ENCODE data around the gene ENOSF1. TPM values are rescaled to one million over a fixed set of nuclear protein-coding genes. Genes with fewer than 3 reads are reported as not detected.
A peak's percentile ranks its signal among the peaks of the same experiment; 100 is the strongest.

ENOSF1 gene
- total RNA-seq, 1 experiment from 2014 or later = 44.6 TPM

DNA sequence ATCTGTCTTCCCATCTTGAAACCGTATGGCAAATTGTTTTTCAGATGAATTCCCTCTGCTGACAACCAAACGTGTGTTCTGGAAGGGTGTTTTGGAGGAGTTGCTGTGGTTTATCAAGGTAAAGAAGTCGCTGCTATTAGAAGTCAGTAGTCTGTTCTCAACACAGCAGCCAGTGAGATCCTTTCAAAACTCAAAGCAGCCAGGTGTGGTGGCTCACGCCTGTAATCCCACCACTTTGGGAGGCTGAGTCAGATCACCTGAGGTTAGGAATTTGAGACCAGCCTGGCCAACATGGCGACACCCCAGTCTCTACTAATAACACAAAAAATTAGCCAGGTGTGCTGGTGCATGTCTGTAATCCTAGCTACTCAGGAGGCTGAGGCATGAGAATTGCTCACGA is 52.8 kb downstream of the ENOSF1 start:
- CTCF ChIA-PET = interaction anchor here (0.6 to 3.4 kb wide), 2 partner anchors 32 to 35 kb away, joined by 3 to 30 read pairs; no protein-coding TSS in a partner anchor
- DNase-seq (ENCODE audit: low spot score) (no peak), ATAC-seq (no peak)
- Mint-ChIP-seq H3K36me3 (peaks cover 46% of the 10 kb centered on the region), H3K9me3 (peaks cover 9% of the 10 kb centered on the region), H3K4me1 (peaks cover 29% of the 10 kb centered on the region), H3K4me3 (peak overlapping the region; percentile 88), H3K27ac (no peak overlapping the region; the same call in 1 of the 2 replicates), H3K27me3 (ENCODE audit: low read depth) (no peaks in the 10 kb centered on the region)
- POLR2A ChIA-PET = no interaction called here
- TF ChIP-seq, protein P1, sequence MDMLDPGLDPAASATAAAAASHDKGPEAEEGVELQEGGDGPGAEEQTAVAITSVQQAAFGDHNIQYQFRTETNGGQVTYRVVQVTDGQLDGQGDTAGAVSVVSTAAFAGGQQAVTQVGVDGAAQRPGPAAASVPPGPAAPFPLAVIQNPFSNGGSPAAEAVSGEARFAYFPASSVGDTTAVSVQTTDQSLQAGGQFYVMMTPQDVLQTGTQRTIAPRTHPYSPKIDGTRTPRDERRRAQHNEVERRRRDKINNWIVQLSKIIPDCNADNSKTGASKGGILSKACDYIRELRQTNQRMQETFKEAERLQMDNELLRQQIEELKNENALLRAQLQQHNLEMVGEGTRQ (CRISPR knock-in tag; IDR thresholded peaks at IDR 0.05) = no peak
- TF ChIP-seq, protein P2, sequence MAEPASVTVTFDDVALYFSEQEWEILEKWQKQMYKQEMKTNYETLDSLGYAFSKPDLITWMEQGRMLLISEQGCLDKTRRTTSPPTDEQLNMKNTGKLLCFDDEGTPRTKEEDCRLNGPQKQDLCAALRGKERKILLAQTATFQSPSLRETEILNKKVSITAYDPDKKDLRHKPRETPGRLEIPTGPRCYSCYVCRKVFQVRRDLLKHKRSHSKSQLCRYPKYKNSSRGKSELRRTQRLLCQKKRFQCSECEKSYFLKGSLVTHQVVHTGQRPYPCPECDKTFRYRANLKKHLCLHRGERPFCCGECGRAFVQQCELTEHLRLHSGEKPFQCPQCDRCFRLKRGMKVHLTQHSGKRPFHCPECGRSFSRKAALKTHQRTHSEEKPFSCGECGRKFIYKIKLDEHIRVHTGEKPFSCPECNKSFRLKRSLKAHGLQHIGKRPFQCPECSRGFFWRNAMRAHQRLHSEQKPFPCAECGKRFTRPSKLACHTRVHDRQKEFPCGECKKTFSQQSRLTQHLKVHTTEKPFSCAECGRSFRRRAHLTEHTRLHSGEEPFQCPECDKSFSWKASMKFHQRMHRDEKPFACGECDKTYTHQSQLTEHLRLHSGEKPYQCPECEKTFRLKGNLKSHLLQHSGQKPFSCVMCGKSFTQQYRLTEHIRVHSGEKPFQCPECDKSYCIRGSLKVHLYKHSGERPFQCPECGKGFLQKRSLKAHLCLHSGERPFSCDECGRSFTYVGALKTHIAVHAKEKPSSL (CRISPR knock-in tag; conservative IDR thresholded peaks at IDR 0.05) = no peak
- TF ChIP-seq, protein P3, sequence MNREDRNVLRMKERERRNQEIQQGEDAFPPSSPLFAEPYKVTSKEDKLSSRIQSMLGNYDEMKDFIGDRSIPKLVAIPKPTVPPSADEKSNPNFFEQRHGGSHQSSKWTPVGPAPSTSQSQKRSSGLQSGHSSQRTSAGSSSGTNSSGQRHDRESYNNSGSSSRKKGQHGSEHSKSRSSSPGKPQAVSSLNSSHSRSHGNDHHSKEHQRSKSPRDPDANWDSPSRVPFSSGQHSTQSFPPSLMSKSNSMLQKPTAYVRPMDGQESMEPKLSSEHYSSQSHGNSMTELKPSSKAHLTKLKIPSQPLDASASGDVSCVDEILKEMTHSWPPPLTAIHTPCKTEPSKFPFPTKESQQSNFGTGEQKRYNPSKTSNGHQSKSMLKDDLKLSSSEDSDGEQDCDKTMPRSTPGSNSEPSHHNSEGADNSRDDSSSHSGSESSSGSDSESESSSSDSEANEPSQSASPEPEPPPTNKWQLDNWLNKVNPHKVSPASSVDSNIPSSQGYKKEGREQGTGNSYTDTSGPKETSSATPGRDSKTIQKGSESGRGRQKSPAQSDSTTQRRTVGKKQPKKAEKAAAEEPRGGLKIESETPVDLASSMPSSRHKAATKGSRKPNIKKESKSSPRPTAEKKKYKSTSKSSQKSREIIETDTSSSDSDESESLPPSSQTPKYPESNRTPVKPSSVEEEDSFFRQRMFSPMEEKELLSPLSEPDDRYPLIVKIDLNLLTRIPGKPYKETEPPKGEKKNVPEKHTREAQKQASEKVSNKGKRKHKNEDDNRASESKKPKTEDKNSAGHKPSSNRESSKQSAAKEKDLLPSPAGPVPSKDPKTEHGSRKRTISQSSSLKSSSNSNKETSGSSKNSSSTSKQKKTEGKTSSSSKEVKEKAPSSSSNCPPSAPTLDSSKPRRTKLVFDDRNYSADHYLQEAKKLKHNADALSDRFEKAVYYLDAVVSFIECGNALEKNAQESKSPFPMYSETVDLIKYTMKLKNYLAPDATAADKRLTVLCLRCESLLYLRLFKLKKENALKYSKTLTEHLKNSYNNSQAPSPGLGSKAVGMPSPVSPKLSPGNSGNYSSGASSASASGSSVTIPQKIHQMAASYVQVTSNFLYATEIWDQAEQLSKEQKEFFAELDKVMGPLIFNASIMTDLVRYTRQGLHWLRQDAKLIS (CRISPR knock-in tag; IDR thresholded peaks at IDR 0.05; ENCODE audit: borderline replicate concordance) = no peak
- TF ChIP-seq, protein P4, sequence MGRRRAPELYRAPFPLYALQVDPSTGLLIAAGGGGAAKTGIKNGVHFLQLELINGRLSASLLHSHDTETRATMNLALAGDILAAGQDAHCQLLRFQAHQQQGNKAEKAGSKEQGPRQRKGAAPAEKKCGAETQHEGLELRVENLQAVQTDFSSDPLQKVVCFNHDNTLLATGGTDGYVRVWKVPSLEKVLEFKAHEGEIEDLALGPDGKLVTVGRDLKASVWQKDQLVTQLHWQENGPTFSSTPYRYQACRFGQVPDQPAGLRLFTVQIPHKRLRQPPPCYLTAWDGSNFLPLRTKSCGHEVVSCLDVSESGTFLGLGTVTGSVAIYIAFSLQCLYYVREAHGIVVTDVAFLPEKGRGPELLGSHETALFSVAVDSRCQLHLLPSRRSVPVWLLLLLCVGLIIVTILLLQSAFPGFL (CRISPR knock-in tag; IDR thresholded peaks at IDR 0.05; ENCODE audit: borderline replicate concordance) = no peak
- TF ChIP-seq, protein P5, sequence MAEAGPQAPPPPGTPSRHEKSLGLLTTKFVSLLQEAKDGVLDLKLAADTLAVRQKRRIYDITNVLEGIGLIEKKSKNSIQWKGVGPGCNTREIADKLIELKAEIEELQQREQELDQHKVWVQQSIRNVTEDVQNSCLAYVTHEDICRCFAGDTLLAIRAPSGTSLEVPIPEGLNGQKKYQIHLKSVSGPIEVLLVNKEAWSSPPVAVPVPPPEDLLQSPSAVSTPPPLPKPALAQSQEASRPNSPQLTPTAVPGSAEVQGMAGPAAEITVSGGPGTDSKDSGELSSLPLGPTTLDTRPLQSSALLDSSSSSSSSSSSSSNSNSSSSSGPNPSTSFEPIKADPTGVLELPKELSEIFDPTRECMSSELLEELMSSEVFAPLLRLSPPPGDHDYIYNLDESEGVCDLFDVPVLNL (CRISPR knock-in tag; IDR thresholded peaks at IDR 0.05; ENCODE audit: borderline replicate concordance, low read depth) = no peak
- TF ChIP-seq, protein P6, sequence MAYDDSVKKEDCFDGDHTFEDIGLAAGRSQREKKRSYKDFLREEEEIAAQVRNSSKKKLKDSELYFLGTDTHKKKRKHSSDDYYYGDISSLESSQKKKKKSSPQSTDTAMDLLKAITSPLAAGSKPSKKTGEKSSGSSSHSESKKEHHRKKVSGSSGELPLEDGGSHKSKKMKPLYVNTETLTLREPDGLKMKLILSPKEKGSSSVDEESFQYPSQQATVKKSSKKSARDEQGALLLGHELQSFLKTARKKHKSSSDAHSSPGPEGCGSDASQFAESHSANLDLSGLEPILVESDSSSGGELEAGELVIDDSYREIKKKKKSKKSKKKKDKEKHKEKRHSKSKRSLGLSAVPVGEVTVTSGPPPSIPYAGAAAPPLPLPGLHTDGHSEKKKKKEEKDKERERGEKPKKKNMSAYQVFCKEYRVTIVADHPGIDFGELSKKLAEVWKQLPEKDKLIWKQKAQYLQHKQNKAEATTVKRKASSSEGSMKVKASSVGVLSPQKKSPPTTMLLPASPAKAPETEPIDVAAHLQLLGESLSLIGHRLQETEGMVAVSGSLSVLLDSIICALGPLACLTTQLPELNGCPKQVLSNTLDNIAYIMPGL (CRISPR knock-in tag; IDR thresholded peaks at IDR 0.05) = no peak
- TF ChIP-seq SMAD4 (CRISPR knock-in tag; IDR thresholded peaks at IDR 0.05) = no peak
- TF ChIP-seq, protein P7, sequence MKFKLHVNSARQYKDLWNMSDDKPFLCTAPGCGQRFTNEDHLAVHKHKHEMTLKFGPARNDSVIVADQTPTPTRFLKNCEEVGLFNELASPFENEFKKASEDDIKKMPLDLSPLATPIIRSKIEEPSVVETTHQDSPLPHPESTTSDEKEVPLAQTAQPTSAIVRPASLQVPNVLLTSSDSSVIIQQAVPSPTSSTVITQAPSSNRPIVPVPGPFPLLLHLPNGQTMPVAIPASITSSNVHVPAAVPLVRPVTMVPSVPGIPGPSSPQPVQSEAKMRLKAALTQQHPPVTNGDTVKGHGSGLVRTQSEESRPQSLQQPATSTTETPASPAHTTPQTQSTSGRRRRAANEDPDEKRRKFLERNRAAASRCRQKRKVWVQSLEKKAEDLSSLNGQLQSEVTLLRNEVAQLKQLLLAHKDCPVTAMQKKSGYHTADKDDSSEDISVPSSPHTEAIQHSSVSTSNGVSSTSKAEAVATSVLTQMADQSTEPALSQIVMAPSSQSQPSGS (CRISPR knock-in tag; IDR thresholded peaks at IDR 0.05; ENCODE audit: borderline replicate concordance, low read depth) = no peak
- TF ChIP-seq ZNF121 (CRISPR knock-in tag; IDR thresholded peaks at IDR 0.05) = no peak
- TF ChIP-seq, protein P8, sequence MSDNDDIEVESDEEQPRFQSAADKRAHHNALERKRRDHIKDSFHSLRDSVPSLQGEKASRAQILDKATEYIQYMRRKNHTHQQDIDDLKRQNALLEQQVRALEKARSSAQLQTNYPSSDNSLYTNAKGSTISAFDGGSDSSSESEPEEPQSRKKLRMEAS (CRISPR knock-in tag; IDR thresholded peaks at IDR 0.05) = no peak
- TF ChIP-seq, protein P9, sequence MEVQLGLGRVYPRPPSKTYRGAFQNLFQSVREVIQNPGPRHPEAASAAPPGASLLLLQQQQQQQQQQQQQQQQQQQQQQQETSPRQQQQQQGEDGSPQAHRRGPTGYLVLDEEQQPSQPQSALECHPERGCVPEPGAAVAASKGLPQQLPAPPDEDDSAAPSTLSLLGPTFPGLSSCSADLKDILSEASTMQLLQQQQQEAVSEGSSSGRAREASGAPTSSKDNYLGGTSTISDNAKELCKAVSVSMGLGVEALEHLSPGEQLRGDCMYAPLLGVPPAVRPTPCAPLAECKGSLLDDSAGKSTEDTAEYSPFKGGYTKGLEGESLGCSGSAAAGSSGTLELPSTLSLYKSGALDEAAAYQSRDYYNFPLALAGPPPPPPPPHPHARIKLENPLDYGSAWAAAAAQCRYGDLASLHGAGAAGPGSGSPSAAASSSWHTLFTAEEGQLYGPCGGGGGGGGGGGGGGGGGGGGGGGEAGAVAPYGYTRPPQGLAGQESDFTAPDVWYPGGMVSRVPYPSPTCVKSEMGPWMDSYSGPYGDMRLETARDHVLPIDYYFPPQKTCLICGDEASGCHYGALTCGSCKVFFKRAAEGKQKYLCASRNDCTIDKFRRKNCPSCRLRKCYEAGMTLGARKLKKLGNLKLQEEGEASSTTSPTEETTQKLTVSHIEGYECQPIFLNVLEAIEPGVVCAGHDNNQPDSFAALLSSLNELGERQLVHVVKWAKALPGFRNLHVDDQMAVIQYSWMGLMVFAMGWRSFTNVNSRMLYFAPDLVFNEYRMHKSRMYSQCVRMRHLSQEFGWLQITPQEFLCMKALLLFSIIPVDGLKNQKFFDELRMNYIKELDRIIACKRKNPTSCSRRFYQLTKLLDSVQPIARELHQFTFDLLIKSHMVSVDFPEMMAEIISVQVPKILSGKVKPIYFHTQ (CRISPR knock-in tag; IDR thresholded peaks at IDR 0.05) = no peak
- TF ChIP-seq, protein P10, sequence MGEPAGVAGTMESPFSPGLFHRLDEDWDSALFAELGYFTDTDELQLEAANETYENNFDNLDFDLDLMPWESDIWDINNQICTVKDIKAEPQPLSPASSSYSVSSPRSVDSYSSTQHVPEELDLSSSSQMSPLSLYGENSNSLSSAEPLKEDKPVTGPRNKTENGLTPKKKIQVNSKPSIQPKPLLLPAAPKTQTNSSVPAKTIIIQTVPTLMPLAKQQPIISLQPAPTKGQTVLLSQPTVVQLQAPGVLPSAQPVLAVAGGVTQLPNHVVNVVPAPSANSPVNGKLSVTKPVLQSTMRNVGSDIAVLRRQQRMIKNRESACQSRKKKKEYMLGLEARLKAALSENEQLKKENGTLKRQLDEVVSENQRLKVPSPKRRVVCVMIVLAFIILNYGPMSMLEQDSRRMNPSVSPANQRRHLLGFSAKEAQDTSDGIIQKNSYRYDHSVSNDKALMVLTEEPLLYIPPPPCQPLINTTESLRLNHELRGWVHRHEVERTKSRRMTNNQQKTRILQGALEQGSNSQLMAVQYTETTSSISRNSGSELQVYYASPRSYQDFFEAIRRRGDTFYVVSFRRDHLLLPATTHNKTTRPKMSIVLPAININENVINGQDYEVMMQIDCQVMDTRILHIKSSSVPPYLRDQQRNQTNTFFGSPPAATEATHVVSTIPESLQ (CRISPR knock-in tag; IDR thresholded peaks at IDR 0.05) = no peak
- TF ChIP-seq GABPB1 (CRISPR knock-in tag; IDR thresholded peaks at IDR 0.05) = no peak
- no peak for TF ChIP-seq CBFB (CRISPR knock-in tag; IDR thresholded peaks at IDR 0.05; ENCODE audit: low read depth)
- TF ChIP-seq KAT7 (CRISPR knock-in tag; IDR thresholded peaks at IDR 0.05; ENCODE audit: borderline replicate concordance) = no peak
- no peak for TF ChIP-seq NR1H2 (CRISPR knock-in tag; IDR thresholded peaks at IDR 0.05)
- no peak for TF ChIP-seq ZNF138 (CRISPR knock-in tag; conservative IDR thresholded peaks at IDR 0.05)

Data from WTC11 (cell line).